Osteoblast (primary cell): Measurements from ENCODE around the gene IGF1R. TPM values are rescaled to one million over a fixed set of nuclear protein-coding genes. Genes with fewer than 3 reads are reported as not detected.

Experiments used
- DNase-seq: peaks from one replicate; pipeline ENCODE4 v3.0.0; 2011; ENCODE audit warnings: low spot score, mixed read lengths; ENCODE audit not compliant: insufficient read length; ENCODE audit errors: missing footprints
- H2AFZ ChIP-seq: 2 replicates; pipeline ENCODE4 v1.6.0; 2011; ENCODE audit warnings: mild to moderate bottlenecking, low read length
- H3K27ac ChIP-seq: 2 replicates; pipeline ENCODE4 v1.5.1; 2011; ENCODE audit warnings: mild to moderate bottlenecking, low read depth, low read length, moderate library complexity
- H3K27me3 ChIP-seq: 2 replicates; pipeline ENCODE4 v1.6.0; 2012; ENCODE audit warnings: mild to moderate bottlenecking, control low read depth, inconsistent platforms, low read length, moderate library complexity; ENCODE audit not compliant: insufficient read depth
- H3K36me3 ChIP-seq: 2 replicates; pipeline ENCODE4 v1.5.1; 2011; ENCODE audit warnings: mild to moderate bottlenecking, low read length, control low read depth, moderate library complexity; ENCODE audit not compliant: insufficient read depth
- H3K4me1 ChIP-seq: 2 replicates; pipeline ENCODE4 v1.5.1; 2011; ENCODE audit warnings: mild to moderate bottlenecking, low read length, control low read depth, moderate library complexity; ENCODE audit not compliant: insufficient read depth
- H3K4me2 ChIP-seq: 2 replicates; pipeline ENCODE4 v1.6.0; 2011; ENCODE audit warnings: mild to moderate bottlenecking, low read length; ENCODE audit not compliant: insufficient read depth
- H3K4me3 ChIP-seq: fragments of 200-600 bp; sonication (generic); 3 replicates; pipeline ENCODE4 v1.5.1; 2012; ENCODE audit warnings: mild to moderate bottlenecking, low read length, inconsistent platforms; ENCODE audit not compliant: insufficient read depth
- H3K79me2 ChIP-seq: 2 replicates; pipeline ENCODE4 v1.6.0; 2012; ENCODE audit warnings: mild to moderate bottlenecking, low read length, control low read depth, inconsistent platforms; ENCODE audit not compliant: insufficient read depth
- H3K9me3 ChIP-seq: 2 replicates; pipeline ENCODE4 v1.5.1; 2011; ENCODE audit warnings: low read depth, low read length, control low read depth
- H4K20me1 ChIP-seq: 2 replicates; pipeline ENCODE4 v1.6.0; 2012; ENCODE audit warnings: mild to moderate bottlenecking, low read length, control low read depth; ENCODE audit not compliant: insufficient read depth
- total RNA-seq: library from RNA; depleted of rRNA; stranded (reverse); fragments of >200 nt; gene quantifications from 2 replicates; pipeline ENCODE4 v1.2.3, GENCODE V29; 2012
- TF ChIP-seq, protein P1 (sequence below): IDR thresholded peaks from 2 replicates; pipeline ENCODE4 v1.5.1; 2011; ENCODE audit warnings: mild to moderate bottlenecking, low read depth, low read length, moderate library complexity; ENCODE audit errors: extremely low read depth

IGF1R gene
- total RNA-seq, 1 donor: 18.8 TPM

- Histone ChIP-seq H3K4me1 (peaks cover 8% of the 10 kb centered on the region), H2AFZ (no peak overlapping the region), H4K20me1 (no peaks in the 10 kb centered on the region), H3K9me3 (peaks cover 7% of the 10 kb centered on the region), H3K27ac (no peak overlapping the region), H3K36me3 (no peaks in the 10 kb centered on the region), H3K27me3 (no peaks in the 10 kb centered on the region), H3K4me2 (no peak overlapping the region), H3K4me3 (no peak overlapping the region), H3K79me2 (peaks cover 22% of the 10 kb centered on the region)
- TF ChIP-seq, protein P1, sequence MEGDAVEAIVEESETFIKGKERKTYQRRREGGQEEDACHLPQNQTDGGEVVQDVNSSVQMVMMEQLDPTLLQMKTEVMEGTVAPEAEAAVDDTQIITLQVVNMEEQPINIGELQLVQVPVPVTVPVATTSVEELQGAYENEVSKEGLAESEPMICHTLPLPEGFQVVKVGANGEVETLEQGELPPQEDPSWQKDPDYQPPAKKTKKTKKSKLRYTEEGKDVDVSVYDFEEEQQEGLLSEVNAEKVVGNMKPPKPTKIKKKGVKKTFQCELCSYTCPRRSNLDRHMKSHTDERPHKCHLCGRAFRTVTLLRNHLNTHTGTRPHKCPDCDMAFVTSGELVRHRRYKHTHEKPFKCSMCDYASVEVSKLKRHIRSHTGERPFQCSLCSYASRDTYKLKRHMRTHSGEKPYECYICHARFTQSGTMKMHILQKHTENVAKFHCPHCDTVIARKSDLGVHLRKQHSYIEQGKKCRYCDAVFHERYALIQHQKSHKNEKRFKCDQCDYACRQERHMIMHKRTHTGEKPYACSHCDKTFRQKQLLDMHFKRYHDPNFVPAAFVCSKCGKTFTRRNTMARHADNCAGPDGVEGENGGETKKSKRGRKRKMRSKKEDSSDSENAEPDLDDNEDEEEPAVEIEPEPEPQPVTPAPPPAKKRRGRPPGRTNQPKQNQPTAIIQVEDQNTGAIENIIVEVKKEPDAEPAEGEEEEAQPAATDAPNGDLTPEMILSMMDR: no peak
- DNase-seq: no peak
These were observed 176.3 kb downstream of the IGF1R start for GRCh38 chr15:98824595-98824994.

GRCh38 chr15:98826658-98827057 is 178.3 kb downstream of the IGF1R start:
- no peak overlapping the region for H3K4me3 ChIP-seq
- H3K36me3 ChIP-seq: no peaks in the 10 kb centered on the region
- peaks cover 15% of the 10 kb centered on the region for H3K9me3 ChIP-seq
- peaks cover 8% of the 10 kb centered on the region for H3K4me1 ChIP-seq
- no peaks in the 10 kb centered on the region for H4K20me1 ChIP-seq
- H3K79me2 ChIP-seq: peaks cover 17% of the 10 kb centered on the region
- H2AFZ ChIP-seq: no peak overlapping the region
- TF ChIP-seq, protein P1: no peak
- H3K27ac ChIP-seq: no peak overlapping the region
- no peak for DNase-seq
- H3K4me2 ChIP-seq: no peak overlapping the region
- H3K27me3 ChIP-seq: no peaks in the 10 kb centered on the region

DNA sequence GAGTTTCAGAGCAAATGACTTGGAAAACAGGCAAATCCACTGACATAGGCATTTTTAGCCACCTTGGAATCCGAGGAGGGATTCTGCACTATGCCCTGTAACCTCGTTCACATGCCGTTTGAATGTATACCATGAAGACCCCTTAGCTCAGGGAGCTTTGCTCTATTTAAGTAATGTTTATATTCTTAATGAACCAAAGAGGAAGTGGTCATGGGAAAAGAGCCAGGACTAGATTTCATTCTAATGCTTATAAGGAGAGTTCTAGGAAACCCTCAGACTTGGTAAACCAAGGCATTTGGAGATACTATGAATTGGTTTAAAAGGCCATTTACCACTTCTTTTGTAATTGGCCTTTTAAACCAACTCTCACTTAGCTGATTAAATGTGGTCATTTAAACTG is 178.9 kb downstream of the IGF1R start:
- DNase-seq: no peak
- Histone ChIP-seq H3K27ac (no peak overlapping the region), H3K9me3 (peaks cover 20% of the 10 kb centered on the region), H3K36me3 (no peaks in the 10 kb centered on the region), H3K79me2 (peaks cover 13% of the 10 kb centered on the region), H4K20me1 (no peaks in the 10 kb centered on the region), H2AFZ (no peak overlapping the region), H3K27me3 (no peaks in the 10 kb centered on the region), H3K4me3 (no peak overlapping the region), H3K4me1 (peaks cover 8% of the 10 kb centered on the region), H3K4me2 (no peak overlapping the region)
- TF ChIP-seq, protein P1: no peak

DNA sequence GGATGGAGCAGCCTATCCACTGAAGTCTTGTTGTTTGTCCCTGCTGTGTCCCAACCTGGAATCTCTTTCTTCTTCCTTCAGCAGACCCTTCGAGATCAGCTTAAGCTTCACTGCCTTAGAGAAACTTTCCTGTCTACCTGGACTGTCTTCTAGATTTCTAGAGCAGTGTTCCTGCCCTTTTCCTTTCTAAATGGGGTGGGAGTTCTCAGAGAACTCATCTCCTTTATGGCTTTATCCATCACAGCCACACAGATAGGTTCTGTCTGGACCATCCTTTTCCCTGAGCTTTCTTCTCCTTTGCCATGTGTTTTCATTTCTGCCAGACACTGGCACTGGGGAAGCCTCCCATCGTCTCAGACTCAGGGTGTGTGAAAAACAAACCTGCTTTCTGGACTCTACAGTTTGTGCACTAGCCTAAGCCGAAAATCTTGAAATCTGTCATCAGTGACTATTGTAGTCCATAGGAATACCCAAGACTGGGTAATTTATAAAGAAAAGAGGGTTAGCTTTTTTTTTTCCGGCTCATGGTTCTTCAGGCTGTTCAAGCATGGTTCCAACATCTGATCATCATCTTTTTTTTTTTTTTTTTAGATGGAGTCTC is 181.8 kb downstream of the IGF1R start:
- TF ChIP-seq, protein P1: no peak
- Histone ChIP-seq H2AFZ (no peak overlapping the region), H3K4me2 (no peak overlapping the region), H3K4me1 (no peaks in the 10 kb centered on the region), H3K4me3 (no peak overlapping the region), H4K20me1 (no peaks in the 10 kb centered on the region), H3K36me3 (no peaks in the 10 kb centered on the region), H3K9me3 (peaks cover 21% of the 10 kb centered on the region), H3K27me3 (no peaks in the 10 kb centered on the region), H3K27ac (no peak overlapping the region), H3K79me2 (peaks cover 14% of the 10 kb centered on the region)
- DNase-seq: no peak
